Measurements from ENCODE around the gene TRAP1.
"Not testable (repeated sequence)": the region's sequence is repeated elsewhere in the genome, so short reads cannot be mapped to it uniquely, and the experiment has no call there.

The TRAP1 gene

GRCh38 chr16:3611146-3611975 is 106.0 kb downstream of the TRAP1 start, which contains the start of gene SLX4:
TSS of gene SLX4 (minus strand) at chr16:3611606. CDS start at chr16:3608964, 2,642 bp downstream.
- DNase-seq (ENCODE audit: low read depth) = peak; percentile 83

GRCh38 chr16:3610698-3611145 is 106.6 kb downstream of the TRAP1 start:
- DNase-seq (ENCODE audit: low read depth) = no peak

- no peak for DNase-seq (ENCODE audit: low read depth)
Observed at GRCh38 chr16:3609895-3610697, 107.2 kb downstream of the TRAP1 start.

DNA sequence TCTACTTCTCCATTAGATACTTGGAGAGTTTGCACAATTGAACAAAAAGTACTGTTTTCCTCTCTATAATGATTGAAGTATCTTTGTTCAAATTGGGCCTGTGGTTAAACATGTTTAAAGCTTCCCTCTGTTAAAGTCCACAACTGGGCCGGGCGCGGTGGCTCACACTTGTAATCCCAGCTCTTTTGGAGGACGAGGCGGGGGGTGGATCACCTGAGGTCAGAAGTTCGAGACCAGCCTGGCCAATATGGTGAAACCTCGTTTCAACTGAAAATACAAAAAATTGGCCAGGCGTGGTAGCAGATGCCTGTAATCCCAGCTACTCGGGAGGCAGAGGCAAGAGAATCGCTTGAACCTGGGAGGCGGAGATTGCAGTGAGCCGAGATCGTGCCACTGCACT is 108.3 kb downstream of the TRAP1 start:
- not testable (repeated sequence) for DNase-seq (ENCODE audit: low read depth)

GRCh38 chr16:3608069-3608468 is 109.3 kb downstream of the TRAP1 start:
- DNase-seq (ENCODE audit: low read depth) = no peak

All from GM04504 (cell line).